Stimulated activated CD4-positive, alpha-beta T cell treated with anti-CD3 and anti-CD28 coated beads, TNF-alpha, amount 100 ng/mL, for 1 hour (primary cell): Measurements from ENCODE around the gene ANKRD18B.
"Not testable (repeated sequence)": the region's sequence is repeated elsewhere in the genome, so short reads cannot be mapped to it uniquely, and the experiment has no call there.

ENCODE experiments used
- DNase-seq, 3 donors: peaks; one replicate each; pipeline ENCODE4 v3.0.0-alpha.2; 2020; ENCODE audit warnings: low read depth in 3 of 3, low spot score in 1 of 3

Gene ANKRD18B

GRCh38 chr9:33523397-33524305 lies at the start of gene ANKRD18B:
TSS of gene ANKRD18B (plus strand) at chr9:33524251. CDS start at chr9:33524490, 239 bp downstream.
- not testable (repeated sequence) for DNase-seq

GRCh38 chr9:33475357-33475756 lies 48.7 kb upstream of the ANKRD18B start:
- no peak for DNase-seq

- DNase-seq = no peak
Measured at GRCh38 chr9:33476503-33476902, 47.5 kb upstream of the ANKRD18B start.

GRCh38 chr9:33480106-33480505 lies 43.9 kb upstream of the ANKRD18B start:
- no peak for DNase-seq

- DNase-seq = no peak
Measured at GRCh38 chr9:33480976-33481375, 43.1 kb upstream of the ANKRD18B start.

GRCh38 chr9:33485312-33485711 lies 38.7 kb upstream of the ANKRD18B start:
- not testable (repeated sequence) for DNase-seq

- no peak for DNase-seq
Measured at GRCh38 chr9:33489066-33489465, 35.0 kb upstream of the ANKRD18B start.

- not testable (repeated sequence) for DNase-seq
Measured at GRCh38 chr9:33493819-33494218, 30.2 kb upstream of the ANKRD18B start.

- no peak for DNase-seq
Measured at GRCh38 chr9:33498387-33498786, 25.7 kb upstream of the ANKRD18B start.

- no peak for DNase-seq
Measured at GRCh38 chr9:33506626-33507370, 17.3 kb upstream of the ANKRD18B start.

GRCh38 chr9:33510262-33511183 lies 13.5 kb upstream of the ANKRD18B start:
- DNase-seq = no peak

- not testable (repeated sequence) for DNase-seq
Measured at GRCh38 chr9:33511184-33511517, 12.9 kb upstream of the ANKRD18B start.

- not testable (repeated sequence) for DNase-seq
Measured at GRCh38 chr9:33512535-33512934, 11.5 kb upstream of the ANKRD18B start.

- not testable (repeated sequence) for DNase-seq
Measured at GRCh38 chr9:33515342-33515995, 8.6 kb upstream of the ANKRD18B start.

- not testable (repeated sequence) for DNase-seq
Measured at GRCh38 chr9:33516397-33516796, 7.7 kb upstream of the ANKRD18B start.

- no peak for DNase-seq
Measured at GRCh38 chr9:33517373-33517772, 6.7 kb upstream of the ANKRD18B start.

- not testable (repeated sequence) for DNase-seq
Measured at GRCh38 chr9:33517934-33518577, 6.0 kb upstream of the ANKRD18B start.

- DNase-seq = not testable (repeated sequence)
Measured at GRCh38 chr9:33521861-33522260, 2.2 kb upstream of the ANKRD18B start.

GRCh38 chr9:33524306-33524947 lies 376 bp downstream of the ANKRD18B start:
- DNase-seq = no peak
